Skeletal muscle tissue (tissue), 4 donors: ENCODE results near the gene ELAVL4. TPM values are rescaled to one million over a fixed set of nuclear protein-coding genes. Genes with fewer than 3 reads are reported as not detected.

Experiments used
- H3K27ac ChIP-seq: one replicate; pipeline ENCODE4 v1.7.0; 2013; ENCODE audit warnings: mild to moderate bottlenecking, low read depth, low read length, inconsistent platforms
- H3K27me3 ChIP-seq, 3 donors: one replicate each; pipeline ENCODE4 v1.7.0; 2013; ENCODE audit warnings: low read length in 3 of 3; ENCODE audit not compliant: control insufficient read depth in 3 of 3, insufficient read depth in 3 of 3
- H3K36me3 ChIP-seq, 3 donors: one replicate each; pipeline ENCODE4 v1.7.0; 2013; ENCODE audit warnings: low read length in 3 of 3; ENCODE audit not compliant: control insufficient read depth in 3 of 3, insufficient read depth in 3 of 3
- H3K4me1 ChIP-seq, 3 donors: one replicate each; pipeline ENCODE4 v1.7.0; 2013; ENCODE audit warnings: low read length in 3 of 3, mild to moderate bottlenecking in 3 of 3; ENCODE audit not compliant: control insufficient read depth in 3 of 3, insufficient read depth in 3 of 3
- H3K4me3 ChIP-seq, 3 donors: one replicate each; pipeline ENCODE4 v1.7.0; 2013; ENCODE audit warnings: low read length in 3 of 3
- H3K9ac ChIP-seq, 3 donors: one replicate each; pipeline ENCODE4 v1.7.0; 2013; ENCODE audit warnings: low read length in 3 of 3, mild to moderate bottlenecking in 3 of 3, moderate library complexity in 2 of 3, low read depth in 1 of 3
- H3K9me3 ChIP-seq, 3 donors: one replicate each; pipeline ENCODE4 v1.7.0; 2013; ENCODE audit warnings: low read length in 3 of 3; ENCODE audit not compliant: control insufficient read depth in 3 of 3
- total RNA-seq: library from RNA; depleted of rRNA; stranded (reverse); fragments of >200 nt; gene quantifications from one replicate; pipeline ENCODE4 v1.2.3, GENCODE V29; 2014
- donor health status: Osteomylitis.

ELAVL4 gene
- total RNA-seq, 1 donor from 2014 or later: under 0.01 TPM

- H3K27ac ChIP-seq: no peak overlapping the region
- no peak overlapping the region for H3K9ac ChIP-seq
- no peaks in the 10 kb centered on the region for H3K9me3 ChIP-seq
- H3K4me1 ChIP-seq: no peaks in the 10 kb centered on the region
- no peaks in the 10 kb centered on the region for H3K36me3 ChIP-seq
- no peaks in the 10 kb centered on the region for H3K27me3 ChIP-seq
- no peak overlapping the region for H3K4me3 ChIP-seq
Measured at GRCh38 chr1:50097791-50098190, 10.9 kb upstream of the ELAVL4 start.

- Histone ChIP-seq H3K36me3 (no peaks in the 10 kb centered on the region), H3K27ac (no peak overlapping the region), H3K9me3 (no peaks in the 10 kb centered on the region), H3K4me3 (no peak overlapping the region), H3K27me3 (no peaks in the 10 kb centered on the region), H3K9ac (no peak overlapping the region), H3K4me1 (no peaks in the 10 kb centered on the region)
Measured at GRCh38 chr1:50098591-50099021, 10.1 kb upstream of the ELAVL4 start.

- no peaks in the 10 kb centered on the region for H3K36me3 ChIP-seq
- no peak overlapping the region for H3K4me3 ChIP-seq
- no peaks in the 10 kb centered on the region for H3K27me3 ChIP-seq
- no peaks in the 10 kb centered on the region for H3K9me3 ChIP-seq
- H3K27ac ChIP-seq: no peak overlapping the region
- H3K9ac ChIP-seq: no peak overlapping the region
- no peaks in the 10 kb centered on the region for H3K4me1 ChIP-seq
Measured at GRCh38 chr1:50099654-50100053, 9.1 kb upstream of the ELAVL4 start.

GRCh38 chr1:50103615-50104081 lies 5.1 kb upstream of the ELAVL4 start:
- Histone ChIP-seq H3K4me3 (no peak overlapping the region), H3K9ac (no peak overlapping the region), H3K27ac (no peak overlapping the region), H3K9me3 (no peaks in the 10 kb centered on the region), H3K27me3 (peaks cover 2 to 13% (median 6%) of the 10 kb centered on the region in 3 donors), H3K4me1 (no peaks in the 10 kb centered on the region), H3K36me3 (no peaks in the 10 kb centered on the region)

GRCh38 chr1:50105433-50105832 lies 3.3 kb upstream of the ELAVL4 start:
- Histone ChIP-seq H3K9me3 (no peaks in the 10 kb centered on the region), H3K27ac (no peak overlapping the region), H3K4me3 (no peak overlapping the region), H3K36me3 (no peaks in the 10 kb centered on the region), H3K9ac (no peak overlapping the region), H3K27me3 (peaks cover 14 to 23% (median 16%) of the 10 kb centered on the region in 3 donors), H3K4me1 (no peaks in the 10 kb centered on the region)

GRCh38 chr1:50106095-50106761 lies 2.5 kb upstream of the ELAVL4 start:
- Histone ChIP-seq H3K9me3 (no peaks in the 10 kb centered on the region), H3K36me3 (no peaks in the 10 kb centered on the region), H3K9ac (no peak overlapping the region), H3K27me3 (peaks cover 19 to 31% (median 24%) of the 10 kb centered on the region in 3 donors), H3K27ac (no peak overlapping the region), H3K4me1 (no peaks in the 10 kb centered on the region), H3K4me3 (no peak overlapping the region)

- Histone ChIP-seq H3K9ac (no peak overlapping the region), H3K27me3 (peaks cover 19 to 41% (median 29%) of the 10 kb centered on the region in 3 donors), H3K4me1 (no peaks in the 10 kb centered on the region), H3K4me3 (no peak overlapping the region), H3K27ac (no peak overlapping the region), H3K36me3 (no peaks in the 10 kb centered on the region), H3K9me3 (no peaks in the 10 kb centered on the region)
Measured at GRCh38 chr1:50109116-50109515, 396 bp downstream of the ELAVL4 start.

- no peak overlapping the region for H3K9ac ChIP-seq
- H3K36me3 ChIP-seq: no peaks in the 10 kb centered on the region
- no peak overlapping the region for H3K4me3 ChIP-seq
- H3K9me3 ChIP-seq: no peaks in the 10 kb centered on the region
- peaks cover 19 to 46% (median 29%) of the 10 kb centered on the region in 3 donors for H3K27me3 ChIP-seq
- no peaks in the 10 kb centered on the region for H3K4me1 ChIP-seq
- no peak overlapping the region for H3K27ac ChIP-seq
Measured at GRCh38 chr1:50109647-50110075, 941 bp downstream of the ELAVL4 start.

- Histone ChIP-seq H3K9ac (no peak overlapping the region), H3K27me3 (peaks cover 19 to 48% (median 29%) of the 10 kb centered on the region in 3 donors), H3K36me3 (no peaks in the 10 kb centered on the region), H3K27ac (no peak overlapping the region), H3K9me3 (no peaks in the 10 kb centered on the region), H3K4me3 (no peak overlapping the region), H3K4me1 (no peaks in the 10 kb centered on the region)
Measured at GRCh38 chr1:50110151-50110550, 1.4 kb downstream of the ELAVL4 start.

GRCh38 chr1:50110656-50111055 lies 1.9 kb downstream of the ELAVL4 start:
- H3K4me1 ChIP-seq: no peaks in the 10 kb centered on the region

More at GRCh38 chr1:50110656-50111055, 1.9 kb downstream of the ELAVL4 start:
- Histone ChIP-seq H3K27ac (no peak overlapping the region), H3K9me3 (no peaks in the 10 kb centered on the region), H3K36me3 (no peaks in the 10 kb centered on the region), H3K27me3 (peaks cover 19 to 48% (median 29%) of the 10 kb centered on the region in 3 donors), H3K4me3 (no peak overlapping the region), H3K9ac (no peak overlapping the region)
